Lung (tissue), 12 donors: ENCODE measurements around the gene TRIM7. TPM values are rescaled to one million over a fixed set of nuclear protein-coding genes. Genes with fewer than 3 reads are reported as not detected.

ENCODE experiments used
- ATAC-seq: fragments of 200-7000 bp; cut with Tn5 transposase; one replicate; pipeline ENCODE4 v1.9.1; 2020; ENCODE audit warnings: moderate number of reproducible peaks; ENCODE audit not compliant: insufficient read depth, low FRiP score
- DNase-seq, 3 donors: peaks; one replicate each; pipeline ENCODE4 v3.0.0-alpha.2; 2013 to 2017
- H3K27ac ChIP-seq, 2 donors: one replicate each; pipeline ENCODE4 v1.5.1; 2013; ENCODE audit warnings: mild to moderate bottlenecking in 2 of 2, moderate library complexity in 2 of 2, control low read depth in 1 of 2, inconsistent platforms in 1 of 2, low read depth in 1 of 2, low read length in 1 of 2
- H3K27me3 ChIP-seq, 3 donors: one replicate each; pipeline ENCODE4 v1.5.1; 2013; ENCODE audit warnings: low read length in 2 of 3; ENCODE audit not compliant: control insufficient read depth in 3 of 3, insufficient read depth in 3 of 3
- H3K36me3 ChIP-seq, 4 donors: one replicate each; pipeline ENCODE4 v1.5.1; 2013; ENCODE audit warnings: low read length in 4 of 4, mild to moderate bottlenecking in 1 of 4, moderate library complexity in 1 of 4; ENCODE audit not compliant: control insufficient read depth in 4 of 4, insufficient read depth in 4 of 4
- H3K4me1 ChIP-seq, 5 donors: one replicate each; pipeline ENCODE4 v1.5.1; 2013; ENCODE audit warnings: low read length in 5 of 5, mild to moderate bottlenecking in 2 of 5, moderate library complexity in 1 of 5; ENCODE audit not compliant: control insufficient read depth in 5 of 5, insufficient read depth in 5 of 5
- H3K4me3 ChIP-seq: one replicate; pipeline ENCODE4 v1.5.1; 2013; ENCODE audit warnings: mild to moderate bottlenecking, control low read depth, moderate library complexity
- H3K9ac ChIP-seq, 2 donors: one replicate each; pipeline ENCODE4 v1.5.1; 2013; ENCODE audit warnings: low read length in 2 of 2, control low read depth in 1 of 2; ENCODE audit not compliant: insufficient read depth in 1 of 2
- H3K9me3 ChIP-seq, 4 donors: one replicate each; pipeline ENCODE4 v1.5.1; 2013; ENCODE audit warnings: low read length in 3 of 4, mild to moderate bottlenecking in 1 of 4, moderate library complexity in 1 of 4; ENCODE audit not compliant: control insufficient read depth in 4 of 4, insufficient read depth in 3 of 4
- CTCF ChIP-seq: IDR thresholded peaks from 2 replicates; pipeline ENCODE4 v1.5.1; 2012; ENCODE audit warnings: mild to moderate bottlenecking; ENCODE audit errors: control extremely low read depth, extremely low read depth
- WGBS, 2 donors: extraction: QIAGEN DNeasy Blood & Tissue Kit; methylation state at CpG; one replicate each; pipeline ENCODE4 v1.1.7; 2013; 5-methylcytosine and 5-hydroxymethylcytosine counted together
- polyA plus RNA-seq, 2 donors: library from polyadenylated mRNA; stranded (reverse); fragments of 200-250 nt; gene quantifications; one replicate each; pipeline ENCODE4 v1.2.1, GENCODE V29; 2013
- total RNA-seq, 2 donors: library from RNA; depleted of rRNA in 1 of 2; stranded (reverse); fragments of >200 nt in 1 of 2; gene quantifications; one replicate each; pipeline ENCODE4 v1.2.1, GENCODE V29; 2014 to 2021
- donor health status: control.
- donor health status: control.
- donor health status: Bipolar disorder and iron deficiency.
- donor health status: healthy.
- donor health status: DM: yes; HTN: yes; CAD: no.

Gene TRIM7
- total and polyA plus RNA-seq, 4 donors: 0.46 to 3.8 (median 2.4) TPM

GRCh38 chr5:181231432-181231831, 26.4 kb upstream of the TRIM7 start:
- no peak for DNase-seq
- Histone ChIP-seq H3K27ac (no peak overlapping the region), H3K9me3 (no peaks in the 10 kb centered on the region), H3K36me3 (peaks cover 15 to 52% (median 39%) of the 10 kb centered on the region in 4 donors), H3K9ac (no peak overlapping the region), H3K4me1 (no peaks in the 10 kb centered on the region), H3K4me3 (no peak overlapping the region), H3K27me3 (no peaks in the 10 kb centered on the region)
- 93 to 96% methylated on average over 7 of the region's 7 CpGs for WGBS, 2 donors
- no peak for TF ChIP-seq CTCF
- ATAC-seq: no peak

DNA sequence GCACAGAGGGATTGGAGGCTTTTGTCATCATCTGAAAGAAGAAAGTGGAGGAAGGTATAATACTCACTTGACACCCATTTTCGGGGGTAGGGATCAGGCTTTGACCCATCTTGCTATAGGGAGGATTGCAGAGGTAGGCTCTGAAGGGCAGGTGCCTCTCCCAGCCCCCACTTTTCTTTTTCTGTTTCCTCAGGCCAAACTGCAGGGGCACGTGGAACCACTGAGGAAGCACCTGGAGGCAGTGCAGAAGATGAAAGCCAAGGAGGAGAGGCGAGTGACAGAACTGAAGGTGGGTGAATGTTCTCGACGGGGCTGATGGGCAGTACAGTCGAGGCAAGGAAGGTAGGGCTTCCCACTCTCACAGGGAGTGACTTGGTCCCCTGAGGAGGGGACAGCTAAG, 25.6 kb upstream of the TRIM7 start:
- H3K36me3 ChIP-seq: peaks cover 8 to 43% (median 31%) of the 10 kb centered on the region in 4 donors
- no peak overlapping the region for H3K27ac ChIP-seq
- DNase-seq (no peak), ATAC-seq (no peak)
- TF ChIP-seq CTCF: no peak
- no peak overlapping the region for H3K9ac ChIP-seq
- no peaks in the 10 kb centered on the region for H3K9me3 ChIP-seq
- no peaks in the 10 kb centered on the region for H3K27me3 ChIP-seq
- H3K4me1 ChIP-seq: peaks cover 0 to 1% (median 0%) of the 10 kb centered on the region in 5 donors
- 84 to 87% methylated on average over 6 of the region's 6 CpGs for WGBS, 2 donors
- H3K4me3 ChIP-seq: no peak overlapping the region

- Histone ChIP-seq H3K9me3 (no peaks in the 10 kb centered on the region), H3K4me3 (no peak overlapping the region), H3K9ac (no peak overlapping the region), H3K4me1 (peaks cover 0 to 7% (median 0%) of the 10 kb centered on the region in 5 donors), H3K27ac (no peak overlapping the region), H3K36me3 (peaks cover 6 to 37% (median 27%) of the 10 kb centered on the region in 4 donors), H3K27me3 (no peaks in the 10 kb centered on the region)
- DNase-seq (no peak), ATAC-seq (no peak)
- 87 to 91% methylated on average over 13 of the region's 13 CpGs for WGBS, 2 donors
- no peak for TF ChIP-seq CTCF
Observed at GRCh38 chr5:181229996-181230395, 25.0 kb upstream of the TRIM7 start.
